Measurements from ENCODE around the gene PEX11A. TPM values are rescaled to one million over a fixed set of nuclear protein-coding genes. Genes with fewer than 3 reads are reported as not detected.
A peak's percentile ranks its signal among the peaks of the same experiment; 100 is the strongest.
"Not testable (repeated sequence)": the region's sequence is repeated elsewhere in the genome, so short reads cannot be mapped to it uniquely, and the experiment has no call there.

PEX11A gene
- total RNA-seq (2014; rRNA removed; shearing (Covaris generic)) = 7.0 and 10.7 TPM in 2 replicates

DNA sequence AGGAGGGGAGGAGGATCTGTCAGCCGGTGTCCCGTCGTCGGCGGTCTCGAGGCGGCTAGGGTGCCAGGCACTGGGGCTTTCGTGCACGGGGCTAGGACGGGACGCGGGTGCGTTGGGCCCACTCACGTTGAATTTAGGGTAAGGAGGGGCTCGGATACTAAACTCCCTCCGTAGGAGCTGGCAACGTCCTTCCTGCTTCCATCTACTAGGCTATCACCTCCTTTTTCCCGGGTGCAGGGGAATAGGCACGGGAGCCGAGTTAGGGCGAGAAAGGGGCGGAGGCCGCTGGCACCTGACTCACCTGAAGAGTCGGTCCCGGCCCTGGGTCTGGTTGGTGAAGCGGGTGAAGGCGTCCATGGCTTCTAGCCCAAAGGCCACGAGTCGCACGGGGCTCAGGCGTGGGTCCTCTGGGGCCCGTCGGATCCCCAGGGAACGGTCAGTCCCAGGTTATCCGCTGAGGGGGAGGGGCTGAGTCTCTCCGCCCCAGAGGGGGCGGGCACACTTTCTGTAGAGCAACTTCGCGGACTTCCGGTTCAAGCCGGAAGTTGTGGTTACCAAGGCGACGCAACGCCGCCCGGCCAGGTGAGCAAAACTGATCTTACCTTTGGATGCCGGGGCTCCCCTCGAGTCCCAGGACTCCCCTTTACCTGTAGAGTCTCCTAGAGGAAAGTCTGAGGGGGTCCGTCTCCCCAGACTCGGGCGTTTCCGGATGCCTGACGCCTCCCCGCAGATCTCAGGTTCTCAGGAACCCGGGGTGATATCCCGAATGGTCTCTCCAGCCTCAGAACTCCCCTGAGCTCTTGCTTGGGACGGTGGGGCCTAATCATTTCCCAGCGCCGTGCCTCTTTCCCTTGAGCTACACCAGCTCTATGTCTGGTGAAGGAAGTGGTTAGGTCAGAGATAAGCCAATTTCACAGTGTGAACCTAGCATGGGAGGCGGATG lies at the start of gene PEX11A, which contains the start of gene WDR93:
PEX11A (minus strand) TSS at position 479 of the 943 bp plus-strand sequence; CDS start at position 357, 122 bp downstream.
WDR93 (plus strand) TSS at position 536 of the 943 bp plus-strand sequence. CDS start 10,936 bp downstream, outside the sequence.
- peak; percentile 70 for DNase-seq (ENCODE audit: low read depth)

GRCh38 chr15:89740137-89740536 lies 49.6 kb upstream of the PEX11A start:
- DNase-seq (ENCODE audit: low read depth) = peak; percentile 65

- no peak for DNase-seq (ENCODE audit: low read depth)
Measured at GRCh38 chr15:89735773-89736172, 45.2 kb upstream of the PEX11A start.

DNA sequence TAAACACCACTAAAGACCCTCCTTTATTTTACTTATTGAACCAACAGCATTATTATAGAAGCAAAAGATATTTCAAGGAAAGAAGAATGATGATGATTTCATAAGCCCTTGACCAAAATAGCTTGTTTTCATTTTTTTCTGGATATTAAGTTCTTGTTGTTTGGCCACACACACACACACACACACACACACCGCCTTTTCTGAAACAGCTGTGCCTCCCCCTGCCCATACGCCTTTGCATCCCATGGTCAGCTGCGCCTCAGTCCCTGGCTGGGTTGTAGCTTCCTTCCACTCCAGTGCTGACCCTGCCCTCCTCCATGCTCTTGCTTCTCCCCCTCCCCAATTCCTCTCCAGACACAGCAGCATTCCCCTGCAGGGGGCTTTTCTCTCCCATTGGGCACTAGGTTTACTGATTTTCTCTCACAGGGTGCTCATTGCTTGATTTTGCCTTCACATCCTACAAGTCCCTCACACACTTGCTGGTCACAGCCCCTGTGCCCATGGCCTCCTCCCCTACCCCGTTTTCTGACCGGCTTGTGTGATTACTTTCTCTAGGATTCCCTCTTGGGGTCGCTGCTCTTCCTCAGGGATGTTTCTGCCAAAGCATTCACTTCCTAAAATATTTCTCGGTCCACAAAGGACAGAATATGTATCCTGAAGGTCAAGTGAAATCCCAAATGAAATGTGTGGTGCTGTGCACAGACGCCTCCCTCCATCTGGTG lies 42.1 kb upstream of the PEX11A start:
- DNase-seq (ENCODE audit: low read depth) = no peak

- DNase-seq (ENCODE audit: low read depth) = no peak
Measured at GRCh38 chr15:89731275-89731674, 40.7 kb upstream of the PEX11A start.

DNA sequence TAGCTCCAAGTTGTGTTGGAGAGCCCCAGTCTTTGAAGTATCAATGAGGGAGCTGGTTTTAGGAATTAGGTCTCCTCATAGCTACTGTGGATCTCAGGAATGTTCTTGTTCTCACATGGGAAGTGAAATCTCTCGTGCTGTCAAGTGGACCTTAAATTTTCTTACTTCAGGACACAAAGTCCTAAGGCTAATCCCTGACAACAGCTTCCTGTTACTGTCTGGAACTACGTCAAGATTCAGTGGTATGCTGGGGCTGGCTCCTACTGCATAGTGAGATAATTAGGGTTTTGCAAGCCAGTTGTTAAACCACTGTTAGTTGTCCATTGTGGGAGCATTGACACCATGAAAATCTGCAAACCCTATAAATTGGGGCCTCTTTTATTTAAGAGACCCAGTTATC lies 37.7 kb upstream of the PEX11A start:
- DNase-seq (ENCODE audit: low read depth) = peak; percentile 23

GRCh38 chr15:89725064-89725463 lies 34.5 kb upstream of the PEX11A start:
- DNase-seq (ENCODE audit: low read depth) = no peak

DNA sequence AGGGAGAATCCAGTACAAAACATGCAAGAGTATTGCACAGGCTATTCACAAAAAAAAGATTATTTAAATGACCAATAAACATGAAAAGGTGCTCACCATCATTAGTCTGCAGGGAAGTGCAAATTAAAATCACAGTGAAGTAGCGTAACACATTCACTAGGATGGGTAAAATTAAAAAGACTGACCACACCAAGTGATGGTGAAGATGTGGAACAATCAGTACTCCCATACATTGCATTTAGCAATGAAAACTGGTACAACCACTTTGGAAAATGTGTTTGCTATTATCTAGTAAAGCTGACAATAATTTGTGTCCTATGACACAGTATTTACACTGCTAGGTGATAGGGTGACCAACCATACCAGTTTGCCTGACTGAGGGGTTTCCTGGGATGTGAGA lies 34.1 kb upstream of the PEX11A start:
- no peak for DNase-seq (ENCODE audit: low read depth)

GRCh38 chr15:89723031-89723430 lies 32.5 kb upstream of the PEX11A start:
- DNase-seq (ENCODE audit: low read depth) = no peak

DNA sequence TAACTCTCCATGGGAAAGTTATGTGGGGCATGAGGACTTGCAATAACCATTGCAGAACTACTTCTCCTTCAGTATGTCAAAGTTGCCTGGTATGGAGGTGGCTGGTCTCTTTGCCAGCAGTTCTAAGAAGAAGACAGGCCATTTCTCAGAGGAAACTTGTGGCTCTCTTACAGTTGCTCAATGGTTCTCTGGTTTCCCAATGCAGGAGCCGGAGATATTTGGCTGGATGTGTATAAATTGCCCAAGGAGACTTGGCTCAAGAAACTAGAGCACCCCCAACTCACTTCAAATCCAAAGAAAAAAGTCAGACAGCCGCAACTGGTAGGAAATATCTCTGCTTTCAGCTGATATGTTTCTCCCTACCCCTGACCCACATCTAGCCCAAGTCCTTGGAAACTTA lies 24.2 kb upstream of the PEX11A start:
- DNase-seq (ENCODE audit: low read depth) = no peak

DNA sequence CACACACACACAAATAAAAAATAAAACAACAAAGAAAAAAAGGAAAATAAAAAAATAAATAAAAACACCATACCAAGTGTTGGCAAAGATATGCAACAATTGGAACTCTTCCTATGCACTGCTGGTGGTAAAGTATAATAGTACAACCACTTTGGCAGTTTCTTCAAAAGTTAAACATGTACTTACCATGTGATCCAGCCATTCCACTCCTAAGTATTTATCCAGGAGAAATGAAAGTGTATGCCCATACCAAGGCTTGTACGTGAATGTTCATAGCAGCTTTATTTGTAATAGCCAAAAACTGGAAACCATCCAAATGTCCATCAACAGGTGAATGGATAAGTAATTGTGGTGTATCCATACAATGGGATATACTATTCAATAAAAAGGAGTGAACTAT lies 17.0 kb upstream of the PEX11A start:
- DNase-seq (ENCODE audit: low read depth) = no peak

DNA sequence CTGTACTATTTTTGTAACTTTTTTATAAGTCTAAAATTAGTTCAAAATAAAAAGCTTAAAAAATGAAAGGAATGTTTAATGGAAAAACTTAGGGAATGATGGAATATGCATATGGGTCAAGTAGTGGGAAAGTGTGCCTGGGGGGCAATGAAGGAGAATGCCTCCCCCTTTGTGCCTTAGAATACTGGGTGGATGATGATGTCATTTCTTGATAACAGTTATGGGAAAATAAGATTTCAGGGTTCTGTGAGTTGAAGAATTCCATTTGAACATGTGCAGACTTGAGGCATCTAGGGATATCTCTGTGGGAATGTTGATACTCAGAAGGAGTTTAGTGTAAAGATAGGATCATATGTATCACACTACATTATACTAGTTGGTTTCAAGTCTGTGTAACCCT lies 13.9 kb upstream of the PEX11A start:
- no peak for DNase-seq (ENCODE audit: low read depth)

DNA sequence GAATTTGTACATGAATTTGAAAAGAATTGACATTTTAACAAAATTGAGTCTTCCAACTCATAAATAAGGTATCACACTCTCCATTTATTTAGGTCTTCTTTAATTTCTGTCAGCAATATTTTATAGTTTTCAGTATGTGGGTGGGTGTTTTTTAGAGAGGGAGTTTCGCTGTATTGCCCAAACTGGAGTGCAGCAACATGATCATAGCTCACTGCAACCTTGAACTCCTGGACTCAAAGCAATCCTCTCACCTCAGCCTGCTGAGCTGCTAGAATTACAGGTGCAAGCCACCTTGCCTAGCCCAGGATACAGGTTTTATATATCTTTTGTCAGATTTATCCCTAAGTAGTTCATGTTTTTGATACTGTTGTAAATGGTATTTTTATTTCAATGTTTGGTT lies 4.6 kb upstream of the PEX11A start:
- no peak for DNase-seq (ENCODE audit: low read depth)

GRCh38 chr15:89693696-89694095 lies 3.1 kb upstream of the PEX11A start:
- DNase-seq (ENCODE audit: low read depth) = peak; percentile 34

DNA sequence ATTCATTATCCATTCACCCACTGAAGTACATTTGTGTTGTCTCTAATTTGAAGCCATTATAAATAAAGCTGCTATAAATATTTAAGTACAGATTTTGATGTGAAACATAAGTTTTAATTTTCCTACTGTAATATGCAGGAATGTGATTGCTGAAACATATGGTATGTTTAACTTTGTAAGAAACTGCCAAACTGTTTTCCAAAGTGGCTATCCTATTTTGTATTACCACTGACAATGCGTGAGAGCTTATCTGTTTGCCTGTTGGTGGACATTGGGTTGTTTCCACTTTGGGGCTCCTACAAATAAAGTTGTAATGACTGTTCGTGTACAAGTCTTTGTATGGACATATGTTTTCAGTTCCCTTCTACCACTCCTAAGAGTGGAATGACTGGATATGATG lies 2.5 kb upstream of the PEX11A start:
- no peak for DNase-seq (ENCODE audit: low read depth)

DNA sequence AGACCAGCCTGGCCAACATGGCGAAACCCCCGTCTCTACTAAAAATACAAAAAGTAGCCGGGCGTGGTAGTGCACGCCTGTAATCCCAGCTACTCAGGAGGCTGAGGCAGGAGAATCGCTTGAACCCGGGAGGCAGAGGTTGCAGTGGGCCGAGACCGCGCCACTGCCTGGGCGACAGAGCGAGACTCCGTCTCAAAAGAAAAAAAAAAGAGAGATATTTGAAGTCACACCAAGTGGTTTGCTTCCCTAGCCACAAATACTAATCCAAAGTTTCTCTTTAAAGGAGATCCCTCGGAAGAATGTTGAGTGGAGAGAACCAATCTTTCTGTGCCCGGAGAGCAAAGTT lies 651 bp downstream of the PEX11A start:
- DNase-seq (ENCODE audit: low read depth) = not testable (repeated sequence)

- DNase-seq (ENCODE audit: low read depth) = no peak
Measured at GRCh38 chr15:89686522-89686921, 4.0 kb downstream of the PEX11A start.

DNA sequence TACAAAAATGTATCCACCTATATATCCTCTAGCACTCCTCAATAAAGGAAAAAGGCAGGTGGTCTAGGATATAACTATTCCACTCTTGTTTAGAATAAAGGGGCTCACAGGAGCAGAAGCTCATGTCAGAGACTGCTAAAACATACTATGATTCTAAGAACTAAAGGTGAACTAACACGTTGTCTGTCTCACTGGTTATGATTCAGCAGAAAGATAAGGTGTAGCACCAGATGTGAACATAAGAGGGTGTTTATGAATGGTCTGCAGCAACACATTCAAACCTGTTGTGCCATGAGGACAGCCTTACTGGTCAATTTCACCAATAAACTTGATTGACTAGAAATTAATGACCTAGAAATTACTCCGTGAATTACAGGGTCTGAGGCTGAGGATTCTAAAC lies 4.6 kb downstream of the PEX11A start:
- DNase-seq (ENCODE audit: low read depth) = no peak

DNA sequence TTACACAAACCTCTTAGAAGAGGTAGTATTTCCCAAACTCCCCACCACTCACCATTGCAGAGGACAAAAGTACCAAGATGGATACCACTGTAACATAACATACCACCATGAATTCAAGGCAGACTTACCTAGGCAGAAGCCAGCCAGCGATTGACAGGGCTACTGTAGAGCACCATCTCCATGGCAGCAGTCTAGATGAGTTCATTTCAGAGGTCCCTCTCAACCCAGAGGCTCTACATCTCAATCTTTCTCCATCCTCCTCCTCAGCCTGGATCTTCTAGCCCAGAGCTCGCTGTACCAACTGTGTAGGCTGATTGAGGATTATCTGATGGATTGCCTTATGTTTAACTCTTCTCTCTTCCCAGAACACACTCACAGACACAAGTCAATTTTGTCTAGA lies 9.4 kb downstream of the PEX11A start:
- no peak for DNase-seq (ENCODE audit: low read depth)

DNA sequence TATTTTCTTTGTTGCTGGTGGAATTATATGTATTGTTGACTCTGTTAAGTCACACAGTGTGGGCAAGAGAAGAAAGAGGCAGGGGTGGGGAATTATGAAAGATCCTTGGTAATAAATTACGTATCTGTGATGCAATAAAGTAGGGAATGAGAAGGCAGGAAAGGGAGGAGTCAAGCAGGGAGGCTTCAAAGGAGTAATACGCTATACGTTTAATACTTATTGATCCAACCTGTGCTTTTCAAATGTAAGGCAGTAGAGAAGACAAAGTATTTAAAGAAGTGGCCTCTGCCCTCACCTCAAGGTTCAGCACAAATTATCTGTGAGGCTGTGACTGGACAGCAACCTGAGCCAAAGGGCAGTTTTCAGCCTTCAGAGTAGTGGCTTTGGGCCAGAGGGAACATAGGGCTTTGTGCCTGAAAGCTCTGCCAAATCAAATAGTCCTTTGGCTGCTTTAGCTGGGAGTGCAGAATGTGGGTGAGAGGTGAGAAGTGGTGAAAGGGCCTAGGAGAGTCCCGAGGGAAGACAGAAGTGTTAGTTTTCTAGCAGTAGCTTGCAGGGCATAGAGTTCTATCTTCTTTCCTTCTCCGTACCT lies 10.2 kb downstream of the PEX11A start:
- DNase-seq (ENCODE audit: low read depth) = peak; percentile 44

DNA sequence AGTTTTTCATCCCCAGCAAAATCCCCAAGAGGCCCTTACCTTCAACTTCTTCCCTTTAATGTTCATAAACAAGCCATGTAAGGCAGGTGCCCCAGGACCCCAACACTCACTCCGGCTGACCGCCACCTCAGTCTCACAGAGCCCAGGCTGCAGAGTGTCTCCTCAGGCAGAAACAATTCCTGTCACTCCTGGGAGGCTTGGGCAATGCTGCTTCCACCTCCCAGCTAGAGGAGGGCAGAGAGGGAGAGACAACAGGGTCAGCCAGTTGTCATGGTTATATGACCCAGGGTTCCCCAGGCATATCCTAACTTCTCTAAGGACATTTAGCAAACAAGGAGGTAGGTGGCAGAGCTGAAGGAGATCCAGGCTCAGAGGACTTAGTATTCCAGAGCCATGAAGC lies 11.3 kb downstream of the PEX11A start, which contains the start of gene PLIN1:
PLIN1 (minus strand) TSS at position 156 of the 400 bp plus-strand sequence. CDS start 1,878 bp downstream, outside the sequence.
- DNase-seq (ENCODE audit: low read depth) = no peak

GRCh38 chr15:89677381-89677780 lies 13.2 kb downstream of the PEX11A start:
- DNase-seq (ENCODE audit: low read depth) = no peak
